Liver (tissue), 9 donors: ENCODE results near the gene SMYD3. TPM values are rescaled to one million over a fixed set of nuclear protein-coding genes. Genes with fewer than 3 reads are reported as not detected.

ENCODE experiments used
- DNase-seq: peaks from one replicate; pipeline ENCODE4 v3.0.0-alpha.2; 2017; ENCODE audit warnings: low spot score
- H3K27ac ChIP-seq, 2 donors: one replicate each; pipeline ENCODE4 v1.7.0; 2013; ENCODE audit warnings: inconsistent platforms in 2 of 2, low read length in 2 of 2, control low read depth in 1 of 2, low read depth in 1 of 2, mild to moderate bottlenecking in 1 of 2
- H3K27me3 ChIP-seq, 4 donors: one replicate each; pipeline versions ENCODE4 v1.6.1 to v1.7.0; 2013; ENCODE audit warnings: low read length in 3 of 4, inconsistent platforms in 1 of 4, mild to moderate bottlenecking in 1 of 4, moderate library complexity in 1 of 4; ENCODE audit not compliant: control insufficient read depth in 4 of 4, insufficient read depth in 4 of 4
- H3K36me3 ChIP-seq, 4 donors: one replicate each; pipeline versions ENCODE4 v1.6.1 to v1.7.0; 2013; ENCODE audit warnings: low read length in 3 of 4, mild to moderate bottlenecking in 3 of 4, low read depth in 1 of 4, moderate library complexity in 1 of 4; ENCODE audit not compliant: control insufficient read depth in 4 of 4, insufficient read depth in 3 of 4
- H3K4me1 ChIP-seq, 4 donors: one replicate each; pipeline versions ENCODE4 v1.6.1 to v1.7.0; 2013; ENCODE audit warnings: low read length in 3 of 4, mild to moderate bottlenecking in 3 of 4, moderate library complexity in 1 of 4; ENCODE audit not compliant: control insufficient read depth in 4 of 4, insufficient read depth in 4 of 4
- H3K4me3 ChIP-seq, 3 donors: one replicate each; pipeline versions ENCODE4 v1.6.1 to v1.7.0; 2013; ENCODE audit warnings: low read length in 3 of 3, control low read depth in 1 of 3, low read depth in 1 of 3, mild to moderate bottlenecking in 1 of 3
- H3K9ac ChIP-seq, 2 donors: one replicate each; pipeline ENCODE4 v1.7.0; 2013; ENCODE audit warnings: low read length in 2 of 2, mild to moderate bottlenecking in 2 of 2, moderate library complexity in 2 of 2, control low read depth in 1 of 2, low read depth in 1 of 2
- H3K9me3 ChIP-seq, 4 donors: one replicate each; pipeline versions ENCODE4 v1.6.1 to v1.7.0; 2013; ENCODE audit warnings: low read length in 3 of 4; ENCODE audit not compliant: control insufficient read depth in 4 of 4
- CTCF ChIP-seq: fragments of 150-350 bp; IDR thresholded peaks from 2 replicates; pipeline ENCODE4 v1.5.1; 2017; ENCODE audit warnings: improper control_type of control experiment, low read depth, low read length; ENCODE audit not compliant: missing input control
- EGR1 ChIP-seq, 2 donors: IDR thresholded peaks; 2 replicates each; pipeline ENCODE4 v1.6.1; 2016 to 2018; ENCODE audit warnings: antibody characterized with exemption in 2 of 2, low read depth in 2 of 2
- FOXA1 ChIP-seq: IDR thresholded peaks from 2 replicates; pipeline ENCODE4 v1.6.1; 2016; ENCODE audit warnings: antibody characterized with exemption
- FOXA2 ChIP-seq: IDR thresholded peaks from 2 replicates; pipeline ENCODE4 v1.6.1; 2016; ENCODE audit warnings: antibody characterized with exemption
- GABPA ChIP-seq, 2 donors: IDR thresholded peaks in 1 of 2; conservative IDR thresholded peaks in 1 of 2; 2 replicates each; pipeline ENCODE4 v1.6.1; 2016; ENCODE audit warnings: antibody characterized with exemption in 2 of 2, mild to moderate bottlenecking in 1 of 2, moderate library complexity in 1 of 2
- HNF4A ChIP-seq, 2 donors: conservative IDR thresholded peaks; 2 replicates each; pipeline ENCODE4 v1.6.1; 2016; ENCODE audit warnings: antibody characterized with exemption in 2 of 2, mild to moderate bottlenecking in 2 of 2
- HNF4G ChIP-seq: IDR thresholded peaks from 2 replicates; pipeline ENCODE4 v1.6.1; 2016; ENCODE audit warnings: antibody characterized with exemption
- JUND ChIP-seq, 2 donors: IDR thresholded peaks; 2 replicates each; pipeline ENCODE4 v1.6.1; 2016; ENCODE audit warnings: antibody characterized with exemption in 2 of 2
- RAD21 ChIP-seq, 2 donors: IDR thresholded peaks; 2 replicates each; pipeline ENCODE4 v1.6.1; 2016; ENCODE audit warnings: antibody characterized with exemption in 2 of 2, mild to moderate bottlenecking in 2 of 2
- RXRA ChIP-seq, 2 donors: IDR thresholded peaks; 2 replicates each; pipeline ENCODE4 v1.6.1; 2017 to 2018; ENCODE audit warnings: antibody characterized with exemption in 2 of 2, mild to moderate bottlenecking in 1 of 2
- SP1 ChIP-seq: IDR thresholded peaks from 2 replicates; pipeline ENCODE4 v1.6.1; 2018; ENCODE audit warnings: antibody characterized with exemption, mild to moderate bottlenecking
- TAF1 ChIP-seq: conservative IDR thresholded peaks from 2 replicates; pipeline ENCODE4 v1.6.1; 2016; ENCODE audit warnings: antibody characterized with exemption, mild to moderate bottlenecking
- YY1 ChIP-seq: IDR thresholded peaks from 2 replicates; pipeline ENCODE4 v1.6.1; 2016; ENCODE audit warnings: antibody characterized with exemption, mild to moderate bottlenecking
- ZBTB33 ChIP-seq: IDR thresholded peaks from 2 replicates; pipeline ENCODE4 v1.6.1; 2016; ENCODE audit warnings: antibody characterized with exemption
- WGBS: extraction: QIAGEN DNeasy Blood & Tissue Kit; methylation state at CpG from one replicate; pipeline ENCODE4 v1.1.7; 2013; 5-methylcytosine and 5-hydroxymethylcytosine counted together
- polyA plus RNA-seq, 2 donors: library from polyadenylated mRNA; stranded (reverse) in 1 of 2; unstranded in 1 of 2; fragments of 200-250 nt in 1 of 2; fragments of >200 nt in 1 of 2; fragmentation: Nextera tagmentation in 1 of 2; extraction: Ambion mirVana in 1 of 2; gene quantifications; one replicate each; pipeline versions ENCODE4 v1.2.1 to v1.2.3, GENCODE V29; 2013 to 2015
- total RNA-seq, 2 donors: library from RNA; depleted of rRNA; stranded (reverse); fragments of >200 nt; gene quantifications; one replicate each; pipeline ENCODE4 v1.2.3, GENCODE V29; 2014
- TF ChIP-seq, protein P1 (sequence below): IDR thresholded peaks from 2 replicates; pipeline ENCODE4 v1.6.1; 2016; ENCODE audit warnings: antibody characterized with exemption
- donor health status: healthy.
- donor health status: healthy.
- donor health status: healthy.
- donor health status: healthy.
- donor health status: healthy.

The SMYD3 gene
- total and polyA plus RNA-seq, 4 donors = 3.1 to 9.1 (median 8.0) TPM

- TF ChIP-seq, protein P1, sequence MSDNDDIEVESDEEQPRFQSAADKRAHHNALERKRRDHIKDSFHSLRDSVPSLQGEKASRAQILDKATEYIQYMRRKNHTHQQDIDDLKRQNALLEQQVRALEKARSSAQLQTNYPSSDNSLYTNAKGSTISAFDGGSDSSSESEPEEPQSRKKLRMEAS = no peak
- TF ChIP-seq SP1 (no peak), TAF1 (no peak), RXRA (IDR thresholded peaks at IDR 0.05) (no peak), YY1 (no peak), ZBTB33 (no peak), GABPA (IDR thresholded peaks at IDR 0.05 in 1 of 2, conservative IDR thresholded peaks at IDR 0.05 in 1 of 2) (no peak), RAD21 (IDR thresholded peaks at IDR 0.05) (no peak)
Measured at GRCh38 chr1:246212013-246212412, 295.1 kb downstream of the SMYD3 start (continued).

DNA sequence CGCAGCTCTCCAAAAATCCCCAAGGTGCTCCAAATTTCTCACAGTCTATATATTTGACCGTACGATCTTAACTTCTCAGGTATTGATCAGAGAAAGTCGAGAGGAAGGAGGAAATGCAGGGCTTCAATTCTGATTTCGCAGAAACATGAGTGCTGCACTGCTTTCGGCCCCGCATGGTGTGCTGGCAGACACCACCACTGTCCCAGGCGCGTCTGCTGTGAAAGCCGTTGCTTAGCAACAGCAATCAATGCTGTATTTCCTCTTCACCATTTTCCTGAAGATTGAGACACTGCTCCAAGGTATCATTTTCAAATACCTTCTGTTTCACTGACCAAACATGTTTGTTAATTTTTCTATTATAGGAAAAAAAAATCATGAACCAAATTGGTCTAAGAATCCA is 296.3 kb downstream of the SMYD3 start:
- H3K9me3 ChIP-seq = no peaks in the 10 kb centered on the region
- 56% methylated on average over 10 of the region's 10 CpGs for WGBS
- H3K9ac ChIP-seq = no peak overlapping the region
- TF ChIP-seq CTCF (no peak), JUND (IDR thresholded peaks at IDR 0.05) (no peak)
- H3K4me1 ChIP-seq = no peaks in the 10 kb centered on the region
- H3K4me3 ChIP-seq = no peak overlapping the region
- H3K27me3 ChIP-seq = no peaks in the 10 kb centered on the region
- H3K27ac ChIP-seq = no peak overlapping the region
- DNase-seq = no peak
- H3K36me3 ChIP-seq = no peaks in the 10 kb centered on the region

DNA sequence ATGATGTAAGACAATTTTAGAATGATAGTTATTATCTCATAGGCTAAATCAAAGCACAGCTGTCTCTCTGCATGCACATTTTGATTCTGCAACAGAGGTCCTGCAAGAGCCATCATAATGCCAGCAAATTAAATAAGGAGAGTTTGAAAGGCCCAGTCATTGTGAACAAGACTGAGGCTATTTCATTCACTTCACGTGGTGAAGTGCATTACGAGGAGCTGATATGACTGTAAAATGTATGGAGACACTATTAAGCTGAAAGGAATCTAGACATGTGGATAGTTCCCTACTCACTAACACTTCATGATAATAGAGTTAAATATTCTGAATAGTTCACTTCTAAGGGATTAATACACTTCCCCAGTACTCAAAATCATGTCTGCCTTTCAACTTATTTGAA is 299.0 kb downstream of the SMYD3 start:
- Histone ChIP-seq H3K36me3 (no peaks in the 10 kb centered on the region), H3K4me3 (no peak overlapping the region), H3K27me3 (no peaks in the 10 kb centered on the region), H3K27ac (no peak overlapping the region), H3K9me3 (no peaks in the 10 kb centered on the region), H3K9ac (no peak overlapping the region), H3K4me1 (no peaks in the 10 kb centered on the region)
- WGBS = 91% methylated on average over 2 of the region's 2 CpGs
- DNase-seq = no peak
- no peak for TF ChIP-seq YY1
- TF ChIP-seq GABPA (IDR thresholded peaks at IDR 0.05 in 1 of 2, conservative IDR thresholded peaks at IDR 0.05 in 1 of 2) = no peak
- no peak for TF ChIP-seq TAF1
- no peak for TF ChIP-seq CTCF
- no peak for TF ChIP-seq EGR1 (IDR thresholded peaks at IDR 0.05; ENCODE audit: low read depth in 2 of 2)
- TF ChIP-seq HNF4A (conservative IDR thresholded peaks at IDR 0.05) = no peak
- no peak for TF ChIP-seq FOXA2
- no peak for TF ChIP-seq SP1
- TF ChIP-seq, protein P1 = no peak
- TF ChIP-seq HNF4G = no peak
- no peak for TF ChIP-seq RXRA (IDR thresholded peaks at IDR 0.05)
- TF ChIP-seq ZBTB33 = no peak
- no peak for TF ChIP-seq FOXA1
